Stomach smooth muscle (tissue), 2 donors: Measurements from ENCODE around the gene PDZD2.
"Not testable (repeated sequence)": the region's sequence is repeated elsewhere in the genome, so short reads cannot be mapped to it uniquely, and the experiment has no call there.

Experiments used
- H3K27ac ChIP-seq: one replicate; pipeline ENCODE4 v1.7.0; 2013; ENCODE audit warnings: mild to moderate bottlenecking, low read length, inconsistent platforms
- H3K27me3 ChIP-seq, 2 donors: one replicate each; pipeline ENCODE4 v1.7.0; 2013; ENCODE audit warnings: low read length in 2 of 2; ENCODE audit not compliant: insufficient read depth in 2 of 2, control insufficient read depth in 1 of 2
- H3K36me3 ChIP-seq, 2 donors: one replicate each; pipeline ENCODE4 v1.7.0; 2013; ENCODE audit warnings: low read length in 2 of 2; ENCODE audit not compliant: control insufficient read depth in 2 of 2, insufficient read depth in 2 of 2
- H3K4me1 ChIP-seq: one replicate; pipeline ENCODE4 v1.7.0; 2013; ENCODE audit warnings: low read length; ENCODE audit not compliant: control insufficient read depth, insufficient read depth
- H3K4me3 ChIP-seq, 2 donors: one replicate each; pipeline ENCODE4 v1.7.0; 2013; ENCODE audit warnings: low read length in 2 of 2
- H3K9ac ChIP-seq, 2 donors: one replicate each; pipeline ENCODE4 v1.7.0; 2013; ENCODE audit warnings: low read length in 2 of 2, mild to moderate bottlenecking in 1 of 2
- H3K9me3 ChIP-seq, 2 donors: one replicate each; pipeline ENCODE4 v1.7.0; 2013; ENCODE audit warnings: low read length in 2 of 2; ENCODE audit not compliant: control insufficient read depth in 2 of 2
- donor health status: healthy.
- donor health status: Pancreatic carcinoma.

PDZD2 gene

DNA sequence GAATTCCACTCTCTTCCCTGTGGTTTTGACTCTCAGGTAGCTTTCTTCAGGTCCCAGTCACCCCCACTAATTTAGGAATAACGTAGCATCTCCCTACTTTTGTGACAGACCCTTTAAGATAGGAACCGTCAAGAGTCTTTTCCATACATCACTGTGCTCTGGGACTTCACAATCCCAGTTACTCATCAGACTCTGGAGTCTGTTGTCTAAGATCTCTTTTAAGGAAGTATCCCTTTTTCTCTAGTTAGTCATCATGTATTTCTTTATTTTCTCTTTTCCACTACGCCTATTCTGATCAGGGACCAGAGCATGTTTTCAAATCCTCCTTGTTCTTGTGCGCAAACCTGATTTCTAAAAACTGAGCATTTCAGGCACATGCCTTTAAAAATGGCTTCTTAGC is 392.2 kb downstream of the PDZD2 start:
- Histone ChIP-seq H3K4me3 (no peak overlapping the region), H3K27me3 (no peaks in the 10 kb centered on the region), H3K36me3 (no peaks in the 10 kb centered on the region), H3K9me3 (no peaks in the 10 kb centered on the region), H3K9ac (no peak overlapping the region), H3K4me1 (peaks cover 17% of the 10 kb centered on the region), H3K27ac (no peak overlapping the region)

DNA sequence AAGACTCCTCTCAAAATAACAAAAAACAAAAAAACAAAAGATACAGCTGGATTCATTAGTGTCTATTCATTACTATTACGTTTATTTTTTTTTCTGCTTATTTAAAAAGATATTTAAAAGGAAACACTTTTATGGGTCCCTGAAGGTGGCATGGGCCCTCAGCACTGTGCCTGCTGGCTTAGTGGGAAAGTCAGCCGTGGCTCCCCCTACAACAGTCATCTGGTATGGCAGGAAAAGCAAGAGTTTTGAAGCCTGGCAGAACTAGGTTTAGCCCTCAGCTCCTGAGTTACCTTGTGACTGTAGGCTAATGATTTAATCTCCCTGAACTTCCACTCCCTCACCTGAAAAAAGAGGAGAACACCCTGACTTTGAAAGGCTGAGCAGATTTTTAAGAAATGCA is 399.6 kb downstream of the PDZD2 start:
- Histone ChIP-seq H3K9ac (no peak overlapping the region), H3K4me1 (no peaks in the 10 kb centered on the region), H3K27me3 (no peaks in the 10 kb centered on the region), H3K9me3 (no peaks in the 10 kb centered on the region), H3K27ac (no peak overlapping the region), H3K4me3 (no peak overlapping the region), H3K36me3 (no peaks in the 10 kb centered on the region)

- H3K9me3 ChIP-seq, H3K4me1 ChIP-seq, H3K27ac ChIP-seq, H3K36me3 ChIP-seq, H3K9ac ChIP-seq, H3K27me3 ChIP-seq, H3K4me3 ChIP-seq: not testable (repeated sequence)
Observed at GRCh38 chr5:32039133-32039532, 400.2 kb downstream of the PDZD2 start.

- not testable (repeated sequence) for H3K36me3 ChIP-seq, H3K9ac ChIP-seq, H3K27me3 ChIP-seq, H3K4me3 ChIP-seq, H3K9me3 ChIP-seq, H3K27ac ChIP-seq, H3K4me1 ChIP-seq
Observed at GRCh38 chr5:32039601-32040000, 400.7 kb downstream of the PDZD2 start.

- H3K9ac ChIP-seq = not testable (repeated sequence)
Observed at GRCh38 chr5:32040181-32040695, 401.3 kb downstream of the PDZD2 start.

DNA sequence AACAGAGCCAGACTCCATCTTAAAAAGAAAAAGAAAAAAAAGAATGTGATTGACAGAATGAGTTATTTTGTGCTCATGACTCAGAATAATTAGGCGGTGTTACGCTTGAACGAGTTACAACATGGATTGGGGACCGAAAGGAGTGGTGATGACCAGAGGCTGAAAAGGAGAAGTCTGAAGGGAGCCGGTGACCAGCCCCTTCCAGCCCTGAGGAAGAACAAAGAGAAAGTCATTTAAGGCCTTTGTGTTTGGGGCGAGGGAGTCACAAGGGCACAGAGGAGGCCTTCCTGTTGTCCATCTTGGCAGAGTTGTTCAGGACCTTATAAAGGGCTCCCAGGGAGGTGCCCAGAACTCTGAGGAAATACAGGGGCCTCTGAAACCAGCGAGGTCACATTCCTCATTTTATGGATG is 403.6 kb downstream of the PDZD2 start:
- Histone ChIP-seq H3K4me1 (no peaks in the 10 kb centered on the region), H3K36me3 (no peaks in the 10 kb centered on the region), H3K27ac (no peak overlapping the region), H3K4me3 (no peak overlapping the region), H3K9me3 (no peaks in the 10 kb centered on the region), H3K9ac (no peak overlapping the region), H3K27me3 (no peaks in the 10 kb centered on the region)

More at GRCh38 chr5:32040181-32040695, 401.3 kb downstream of the PDZD2 start:
- H3K9me3 ChIP-seq, H3K36me3 ChIP-seq, H3K4me3 ChIP-seq, H3K27me3 ChIP-seq, H3K27ac ChIP-seq, H3K4me1 ChIP-seq: not testable (repeated sequence)

GRCh38 chr5:32043105-32043504 is 404.2 kb downstream of the PDZD2 start:
- no peaks in the 10 kb centered on the region for H3K9me3 ChIP-seq
- H3K9ac ChIP-seq = no peak overlapping the region
- H3K27me3 ChIP-seq = no peaks in the 10 kb centered on the region
- no peak overlapping the region for H3K27ac ChIP-seq
- no peak overlapping the region for H3K4me3 ChIP-seq
- no peaks in the 10 kb centered on the region for H3K4me1 ChIP-seq
- no peaks in the 10 kb centered on the region for H3K36me3 ChIP-seq

DNA sequence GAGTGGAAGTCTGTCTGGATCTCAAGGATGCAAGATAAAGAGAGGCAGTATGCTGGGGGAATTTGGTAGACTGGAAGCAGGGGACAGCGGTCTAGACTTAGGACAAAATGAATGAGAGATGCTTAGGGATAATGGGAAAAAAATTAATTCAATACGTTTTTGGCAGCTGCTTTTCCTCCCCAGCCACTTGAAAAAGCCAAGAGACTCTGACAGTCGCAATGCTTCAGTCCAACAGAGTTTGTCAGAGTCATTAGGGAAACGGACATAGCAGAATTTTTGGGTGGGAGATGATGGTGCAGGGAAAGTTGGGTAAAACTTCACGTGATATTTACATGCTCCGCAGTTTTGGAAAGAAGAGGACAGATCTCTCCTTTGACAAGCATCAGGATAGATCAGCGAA is 405.5 kb downstream of the PDZD2 start:
- Histone ChIP-seq H3K9ac (no peak overlapping the region), H3K9me3 (no peaks in the 10 kb centered on the region), H3K4me1 (no peaks in the 10 kb centered on the region), H3K36me3 (peaks cover 0 to 6% of the 10 kb centered on the region in 2 donors), H3K27me3 (no peaks in the 10 kb centered on the region), H3K27ac (no peak overlapping the region), H3K4me3 (no peak overlapping the region)

DNA sequence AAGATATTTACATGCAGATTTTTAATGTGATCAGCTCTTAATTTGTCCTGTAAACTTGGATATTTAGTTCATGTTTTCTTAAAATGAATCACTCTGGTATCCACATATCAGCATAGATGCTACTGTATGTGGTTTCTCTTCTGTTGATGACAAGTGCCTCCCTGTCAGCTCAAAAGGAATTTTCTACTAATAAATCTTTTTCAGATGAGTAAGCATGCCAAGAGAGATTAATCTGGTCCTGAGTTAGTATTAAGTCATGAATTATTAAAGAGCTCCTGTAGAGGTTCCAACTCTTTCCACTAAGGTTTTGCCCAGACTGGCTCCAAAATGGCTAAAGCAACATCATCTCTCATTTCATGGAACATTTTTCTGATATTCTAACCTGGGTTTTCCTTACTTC is 406.0 kb downstream of the PDZD2 start:
- Histone ChIP-seq H3K36me3 (peaks cover 2 to 6% of the 10 kb centered on the region in 2 donors), H3K27me3 (no peaks in the 10 kb centered on the region), H3K4me3 (no peak overlapping the region), H3K27ac (no peak overlapping the region), H3K4me1 (no peaks in the 10 kb centered on the region), H3K9me3 (no peaks in the 10 kb centered on the region), H3K9ac (no peak overlapping the region)

DNA sequence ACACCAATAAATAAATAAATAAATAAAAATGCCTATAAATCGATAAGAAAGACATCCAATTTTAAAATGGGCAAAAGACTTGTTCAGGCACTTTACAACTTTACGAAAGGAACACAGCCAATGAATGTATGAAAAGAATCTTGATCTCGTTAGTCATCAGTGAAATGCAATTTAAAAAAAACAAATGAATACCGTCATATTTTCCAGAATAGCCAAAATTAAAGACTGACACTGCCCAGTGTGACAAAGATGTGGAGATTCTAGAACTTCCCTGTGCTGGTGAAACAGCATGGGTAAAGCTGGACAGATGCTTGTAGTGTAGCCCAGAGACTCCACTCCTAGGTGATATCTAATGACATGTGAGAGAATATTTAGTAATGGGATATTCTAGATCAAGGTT is 408.1 kb downstream of the PDZD2 start:
- Histone ChIP-seq H3K27ac (no peak overlapping the region), H3K36me3 (peaks cover 2 to 8% of the 10 kb centered on the region in 2 donors), H3K4me1 (no peaks in the 10 kb centered on the region), H3K9me3 (no peaks in the 10 kb centered on the region), H3K27me3 (no peaks in the 10 kb centered on the region), H3K9ac (no peak overlapping the region), H3K4me3 (no peak overlapping the region)

GRCh38 chr5:32051796-32052195 is 412.9 kb downstream of the PDZD2 start:
- Histone ChIP-seq H3K4me3 (no peak overlapping the region), H3K9ac (no peak overlapping the region), H3K9me3 (no peaks in the 10 kb centered on the region), H3K36me3 (peaks cover 6 to 24% of the 10 kb centered on the region in 2 donors), H3K27me3 (no peaks in the 10 kb centered on the region), H3K27ac (no peak overlapping the region), H3K4me1 (peaks cover 4% of the 10 kb centered on the region)
